ENCODE measurements around the gene ZNRF1. TPM values are rescaled to one million over a fixed set of nuclear protein-coding genes. Genes with fewer than 3 reads are reported as not detected.

ZNRF1 gene
- total RNA-seq, 4 donors from 2014 or later, result 19.3 to 46.7 (median 32.9) TPM

- DNase-seq (ENCODE audit: low spot score in 2 of 2), result no peak
- intact Hi-C loops (cut with DNase I; ENCODE audit: low total_unique reads), result no loop called here
- no peak overlapping the region for H3K4me3 ChIP-seq (ENCODE audit: low read depth, poor library complexity, severe bottlenecking)
- 74 to 76% methylated on average over 8 of the region's 8 CpGs for whole genome bisulfite sequencing, 2 donors
- no peak for TF ChIP-seq POLR2A (IDR thresholded peaks at IDR 0.05)
- no peak for TF ChIP-seq CTCF (IDR thresholded peaks at IDR 0.05)
Observed at GRCh38 chr16:75138233-75138632, 139.4 kb downstream of the ZNRF1 start.

- TF ChIP-seq POLR2A (IDR thresholded peaks at IDR 0.05) (no peak), CTCF (IDR thresholded peaks at IDR 0.05) (no peak)
- no peak overlapping the region for H3K4me3 ChIP-seq (ENCODE audit: low read depth, poor library complexity, severe bottlenecking)
- 56 to 57% methylated on average over 9 of the region's 9 CpGs for WGBS, 2 donors
- intact Hi-C loops (cut with DNase I; ENCODE audit: low total_unique reads), result no loop called here
- no peak for DNase-seq (ENCODE audit: low spot score in 2 of 2)
Observed at GRCh38 chr16:75138636-75139035, 139.8 kb downstream of the ZNRF1 start.

GRCh38 chr16:75139498-75139897, 140.7 kb downstream of the ZNRF1 start:
- H3K4me3 ChIP-seq (ENCODE audit: low read depth, poor library complexity, severe bottlenecking), result no peak overlapping the region
- 94 to 96% methylated on average over 5 of the region's 5 CpGs for WGBS, 2 donors
- DNase-seq (ENCODE audit: low spot score in 2 of 2), result no peak
- TF ChIP-seq POLR2A (IDR thresholded peaks at IDR 0.05) (no peak), CTCF (IDR thresholded peaks at IDR 0.05) (no peak)
- intact Hi-C loops (cut with DNase I; ENCODE audit: low total_unique reads), result no loop called here

- WGBS, 2 donors, result 82 to 85% methylated on average over 6 of the region's 6 CpGs
- H3K4me3 ChIP-seq (ENCODE audit: low read depth, poor library complexity, severe bottlenecking), result no peak overlapping the region
- intact Hi-C loops (cut with DNase I; ENCODE audit: low total_unique reads), result no loop called here
- no peak for DNase-seq (ENCODE audit: low spot score in 2 of 2)
- no peak for TF ChIP-seq POLR2A (IDR thresholded peaks at IDR 0.05)
- no peak for TF ChIP-seq CTCF (IDR thresholded peaks at IDR 0.05)
Observed at GRCh38 chr16:75143941-75144340, 145.1 kb downstream of the ZNRF1 start.

- no peak for TF ChIP-seq CTCF (IDR thresholded peaks at IDR 0.05)
- no peak for TF ChIP-seq POLR2A (IDR thresholded peaks at IDR 0.05)
- intact Hi-C loops (cut with DNase I; ENCODE audit: low total_unique reads), result no loop called here
- no peak overlapping the region for H3K4me3 ChIP-seq (ENCODE audit: low read depth, poor library complexity, severe bottlenecking)
- WGBS, 2 donors, result 54 to 58% methylated on average over 3 of the region's 3 CpGs
- DNase-seq (ENCODE audit: low spot score in 2 of 2), result no peak
Observed at GRCh38 chr16:75147968-75148310, 149.1 kb downstream of the ZNRF1 start.

Measured in lower leg skin (tissue), 4 donors.